Stomach (tissue), 9 donors: Measurements from ENCODE around the gene ARRB1. TPM values are rescaled to one million over a fixed set of nuclear protein-coding genes. Genes with fewer than 3 reads are reported as not detected.

Experiments
- DNase-seq, 2 donors: peaks; one replicate each; pipeline versions ENCODE4 v3.0.0 to v3.0.0-alpha.2; 2013 to 2019
- H3K27ac ChIP-seq, 5 donors: fragments of 200-600 bp in 4 of 5; sonication (generic) in 4 of 5; one replicate each; pipeline ENCODE4 v1.5.1; 2013 to 2019; ENCODE audit warnings: mild to moderate bottlenecking in 1 of 5, moderate library complexity in 1 of 5
- H3K27me3 ChIP-seq, 3 donors: fragments of 200-600 bp; sonication (generic); one replicate each; pipeline ENCODE4 v1.5.1; 2017 to 2019; ENCODE audit warnings: mixed run types in 1 of 3
- H3K36me3 ChIP-seq, 4 donors: fragments of 200-600 bp; sonication (generic); 1 replicate in 3 of 4; 2 replicates in 1 of 4; pipeline ENCODE4 v1.5.1; 2016 to 2019
- H3K4me1 ChIP-seq, 4 donors: fragments of 200-600 bp; sonication (generic); one replicate each; pipeline ENCODE4 v1.5.1; 2016 to 2019
- H3K4me3 ChIP-seq, 4 donors: fragments of 200-600 bp; sonication (generic) in 3 of 4; one replicate each; pipeline ENCODE4 v1.5.1; 2016 to 2019; ENCODE audit warnings: mild to moderate bottlenecking in 1 of 4
- H3K9me3 ChIP-seq, 4 donors: fragments of 200-600 bp; sonication (generic); one replicate each; pipeline ENCODE4 v1.5.1; 2016 to 2019
- CTCF ChIP-seq, 7 experiments: fragments of 450-650 bp in 4 of 7; fragments of 200-600 bp in 3 of 7; sonication (generic) in 3 of 7; IDR thresholded peaks; one replicate each; pipeline ENCODE4 v1.5.1; 2016 to 2019; ENCODE audit warnings: antibody characterized with exemption in 7 of 7, control low read depth in 2 of 7, mild to moderate bottlenecking in 1 of 7
- EP300 ChIP-seq: sonication (generic); formaldehyde crosslinking; IDR thresholded peaks from one replicate; pipeline ENCODE4 v1.6.1; 2017; ENCODE audit warnings: antibody characterized with exemption
- POLR2A ChIP-seq, 4 donors: fragments of 450-650 bp; IDR thresholded peaks; one replicate each; pipeline ENCODE4 v1.6.1; 2016; ENCODE audit warnings: antibody characterized with exemption in 4 of 4, control low read depth in 2 of 4, mild to moderate bottlenecking in 1 of 4, moderate library complexity in 1 of 4
- POLR2AphosphoS5 ChIP-seq, 3 donors: sonication (generic); formaldehyde crosslinking; IDR thresholded peaks; one replicate each; pipeline ENCODE4 v1.6.1; 2016; ENCODE audit warnings: antibody characterized with exemption in 3 of 3
- WGBS, 5 donors: extraction: QIAGEN DNeasy Blood & Tissue Kit in 3 of 5; methylation state at CpG; one replicate each; pipeline versions ENCODE4 v1.1.5 to v1.1.7; 2013 to 2018; 5-methylcytosine and 5-hydroxymethylcytosine counted together
- intact Hi-C: fragments of 100-400 bp; cut with DNase I; formaldehyde crosslinking; loops from one replicate; pipeline ENCODE4 v1.15.1; 2023; ENCODE audit warnings: low total_unique reads
- polyA plus RNA-seq, 3 donors: library from polyadenylated mRNA; stranded (reverse); fragments of 200-250 nt; gene quantifications; one replicate each; pipeline ENCODE4 v1.2.3, GENCODE V29; 2013
- small RNA-seq, 4 donors: library from RNA; depleted of rRNA; stranded (forward); fragments of <200 nt; gene quantifications; one replicate each; pipeline ENCODE3, GENCODE V24; 2016
- total RNA-seq, 5 donors: library from RNA; depleted of rRNA; stranded (reverse); fragments of >200 nt; gene quantifications; one replicate each; pipeline versions ENCODE4 v1.1.0 to v1.2.3, GENCODE V29; 2014 to 2016
- donor health status: healthy with polysubstance abuse.
- donor health status: Bipolar disorder and iron deficiency.
- donor health status: healthy.

Gene ARRB1
- total and polyA plus RNA-seq, 8 donors, result 18.0 to 151 (median 48.4) TPM

- H3K4me1 ChIP-seq, result no peaks in the 10 kb centered on the region
- no peaks in the 10 kb centered on the region for H3K9me3 ChIP-seq
- no peaks in the 10 kb centered on the region for H3K27me3 ChIP-seq
- DNase-seq, result no peak
- no peaks in the 10 kb centered on the region for H3K36me3 ChIP-seq
- intact Hi-C loops, result no loop called here
- no peak overlapping the region for H3K27ac ChIP-seq
- no peak for TF ChIP-seq EP300
- no peak for TF ChIP-seq POLR2AphosphoS5 (IDR thresholded peaks at IDR 0.05)
- no peak for TF ChIP-seq CTCF (IDR thresholded peaks at IDR 0.05)
- no peak for TF ChIP-seq POLR2A (IDR thresholded peaks at IDR 0.05)
- 38 to 82% (median 44%) methylated on average over 5 of the region's 5 CpGs for WGBS, 5 donors
- H3K4me3 ChIP-seq, result no peak overlapping the region
Observed at GRCh38 chr11:75223954-75224643, 127.4 kb downstream of the ARRB1 start.

- DNase-seq, result no peak
- 48 to 54% (median 53%) methylated on average over 2 of the region's 2 CpGs for WGBS, 5 donors
- no peak overlapping the region for H3K27ac ChIP-seq
- H3K9me3 ChIP-seq, result no peaks in the 10 kb centered on the region
- H3K27me3 ChIP-seq, result peaks cover 0 to 11% (median 0%) of the 10 kb centered on the region in 3 donors
- intact Hi-C loops, result no loop called here
- H3K4me1 ChIP-seq, result no peaks in the 10 kb centered on the region
- no peaks in the 10 kb centered on the region for H3K36me3 ChIP-seq
- no peak overlapping the region for H3K4me3 ChIP-seq
- TF ChIP-seq EP300, result no peak
- no peak for TF ChIP-seq CTCF (IDR thresholded peaks at IDR 0.05)
- no peak for TF ChIP-seq POLR2AphosphoS5 (IDR thresholded peaks at IDR 0.05)
- no peak for TF ChIP-seq POLR2A (IDR thresholded peaks at IDR 0.05)
Observed at GRCh38 chr11:75219869-75220268, 131.6 kb downstream of the ARRB1 start.

GRCh38 chr11:75214843-75215242 lies 136.6 kb downstream of the ARRB1 start:
- Histone ChIP-seq H3K4me3 (no peak overlapping the region), H3K9me3 (no peaks in the 10 kb centered on the region), H3K4me1 (no peaks in the 10 kb centered on the region), H3K27ac (no peak overlapping the region), H3K36me3 (no peaks in the 10 kb centered on the region), H3K27me3 (peaks cover 0 to 17% (median 0%) of the 10 kb centered on the region in 3 donors)
- TF ChIP-seq POLR2AphosphoS5 (IDR thresholded peaks at IDR 0.05) (no peak), EP300 (no peak), POLR2A (IDR thresholded peaks at IDR 0.05) (no peak), CTCF (IDR thresholded peaks at IDR 0.05) (no peak)
- DNase-seq, result no peak
- intact Hi-C loops, result no loop called here

GRCh38 chr11:75214411-75214821 lies 137.0 kb downstream of the ARRB1 start:
- TF ChIP-seq CTCF (IDR thresholded peaks at IDR 0.05) (no peak), POLR2AphosphoS5 (IDR thresholded peaks at IDR 0.05) (no peak), EP300 (no peak), POLR2A (IDR thresholded peaks at IDR 0.05) (no peak)
- 3 to 11% (median 4%) methylated on average over 8 of the region's 8 CpGs for WGBS, 5 donors
- H3K4me3 ChIP-seq, result no peak overlapping the region
- no peaks in the 10 kb centered on the region for H3K9me3 ChIP-seq
- DNase-seq, result peak; percentile 75 to 95
- no peak overlapping the region for H3K27ac ChIP-seq
- H3K36me3 ChIP-seq, result no peaks in the 10 kb centered on the region
- H3K27me3 ChIP-seq, result peaks cover 0 to 20% (median 0%) of the 10 kb centered on the region in 3 donors
- H3K4me1 ChIP-seq, result no peaks in the 10 kb centered on the region
- intact Hi-C loops, result no loop called here

Small RNA genes within 50 kb of the gene (small RNA-seq; reads per million reads assigned to genes)
- gene MIR326 (1.8 to 5.7 (median 3.9) reads per million in 4 donors), gene SNORD15A (0 reads per million in 4 donors)

Other genes with a start within 250 kb of the ARRB1 start
- gene SLCO2B1, start 200.6 kb downstream of the ARRB1 start, total RNA-seq, result 10 to 100 TPM in 4 of 5 donors, 1 to 10 TPM in 1; 9.4 to 68.2 (median 29.8) TPM
- 1 to 10 TPM; 3.3 to 5.2 (median 5.0) TPM for gene SLCO2B1, start 200.6 kb downstream of the ARRB1 start, polyA plus RNA-seq
- 1 to 10 TPM in 1 of 5 donors, not detected in 4; 1.2 TPM for gene TPBGL, start 110.9 kb downstream of the ARRB1 start, total RNA-seq
- gene TPBGL, start 110.9 kb downstream of the ARRB1 start, polyA plus RNA-seq, result under 1 TPM in 1 of 3 donors, not detected in 2; 0.13 TPM
- gene RPS3, start 47.9 kb upstream of the ARRB1 start, total RNA-seq, result 1,000 to 10,000 TPM in 3 of 5 donors, 100 to 1,000 TPM in 2; 607 to 1,681 (median 1,272) TPM
- gene RPS3, start 47.9 kb upstream of the ARRB1 start, polyA plus RNA-seq, result 1,000 to 10,000 TPM; 2,719 to 3,770 (median 2,836) TPM
- gene KLHL35, start 81.5 kb upstream of the ARRB1 start, total RNA-seq, result 1 to 10 TPM in 2 of 5 donors, under 1 TPM in 1, not detected in 2; 0.89 to 2.9 (median 1.7) TPM
- gene KLHL35, start 81.5 kb upstream of the ARRB1 start, polyA plus RNA-seq, result 1 to 10 TPM; 1.2 to 1.8 (median 1.8) TPM
- 10 to 100 TPM in 2 of 5 donors, 1 to 10 TPM in 2, under 1 TPM in 1; 0.58 to 57.6 (median 5.9) TPM for gene GDPD5, start 174.3 kb upstream of the ARRB1 start, total RNA-seq
- 1 to 10 TPM; 3.4 to 6.6 (median 3.9) TPM for gene GDPD5, start 174.3 kb upstream of the ARRB1 start, polyA plus RNA-seq
- 100 to 1,000 TPM in 2 of 5 donors, 10 to 100 TPM in 3; 46.6 to 297 (median 81.0) TPM for gene SERPINH1, start 210.6 kb upstream of the ARRB1 start, total RNA-seq
- 10 to 100 TPM; 15.4 to 46.0 (median 39.0) TPM for gene SERPINH1, start 210.6 kb upstream of the ARRB1 start, polyA plus RNA-seq